HepG2 (cell line): Measurements from ENCODE around the gene PSMA7. TPM values are rescaled to one million over a fixed set of nuclear protein-coding genes. Genes with fewer than 3 reads are reported as not detected.

ENCODE experiments used
- BRD4 ChIP-seq: sonication (generic); formaldehyde crosslinking; IDR thresholded peaks from 2 replicates; pipeline ENCODE4 v1.4.0; 2020; ENCODE audit warnings: missing genetic modification reagents
- CENPX ChIP-seq: sonication (generic); formaldehyde crosslinking; IDR thresholded peaks from 2 replicates; pipeline ENCODE4 v1.9.0; 2021; ENCODE audit warnings: mild to moderate bottlenecking, missing genetic modification reagents, moderate library complexity
- EED ChIP-seq: sonication (generic); formaldehyde crosslinking; IDR thresholded peaks from 2 replicates; pipeline ENCODE4 v1.5.0; 2020; ENCODE audit warnings: mild to moderate bottlenecking, missing genetic modification reagents
- FOXO1 ChIP-seq: sonication (generic); formaldehyde crosslinking; IDR thresholded peaks from 2 replicates; pipeline ENCODE4 v1.4.0; 2020; ENCODE audit warnings: missing genetic modification reagents
- HDAC2 ChIP-seq: sonication (generic); formaldehyde crosslinking; IDR thresholded peaks from 2 replicates; pipeline ENCODE4 v1.4.0; 2020; ENCODE audit warnings: missing genetic modification reagents
- MBNL3 ChIP-seq: fragments of 250-450 bp; sonication (Bioruptor Pico); conservative IDR thresholded peaks from 2 replicates; pipeline ENCODE4 v1.8.0; 2022; ENCODE audit warnings: mild to moderate bottlenecking, inconsistent platforms
- MED13 ChIP-seq: sonication (generic); formaldehyde crosslinking; IDR thresholded peaks from 2 replicates; pipeline ENCODE4 v1.5.0; 2020; ENCODE audit warnings: missing genetic modification reagents
- MEIS1 ChIP-seq: sonication (generic); formaldehyde crosslinking; IDR thresholded peaks from 2 replicates; pipeline ENCODE4 v1.9.0; 2021; ENCODE audit warnings: mild to moderate bottlenecking, missing genetic modification reagents, moderate library complexity, borderline replicate concordance
- RARA ChIP-seq: IDR thresholded peaks from 2 replicates; pipeline ENCODE4 v1.6.1; 2016; ENCODE audit warnings: missing genetic modification reagents, missing compliant biosample characterization
- SETDB1 ChIP-seq: sonication (generic); formaldehyde crosslinking; IDR thresholded peaks from 2 replicates; pipeline ENCODE4 v1.5.1; 2020; ENCODE audit warnings: missing genetic modification reagents, mild to moderate bottlenecking, borderline replicate concordance
- TSC22D2 ChIP-seq: sonication (generic); formaldehyde crosslinking; IDR thresholded peaks from 2 replicates; pipeline ENCODE4 v1.5.1; 2020; ENCODE audit warnings: missing genetic modification reagents, mild to moderate bottlenecking, borderline replicate concordance
- ZFP37 ChIP-seq: sonication (generic); formaldehyde crosslinking; IDR thresholded peaks from 2 replicates; pipeline ENCODE4 v1.4.0; 2020; ENCODE audit warnings: missing genetic modification reagents, borderline replicate concordance
- ZNF10 ChIP-seq: sonication (generic); formaldehyde crosslinking; IDR thresholded peaks from 2 replicates; pipeline ENCODE4 v1.4.0; 2020; ENCODE audit warnings: mild to moderate bottlenecking, low read depth, missing genetic modification reagents, borderline replicate concordance
- ZNF362 ChIP-seq: sonication (generic); formaldehyde crosslinking; IDR thresholded peaks from 2 replicates; pipeline ENCODE4 v1.4.0; 2020; ENCODE audit warnings: missing genetic modification reagents, mild to moderate bottlenecking, borderline replicate concordance
- ZNF550 ChIP-seq: sonication (generic); formaldehyde crosslinking; IDR thresholded peaks from 2 replicates; pipeline ENCODE4 v1.4.0; 2020; ENCODE audit warnings: mild to moderate bottlenecking, missing genetic modification reagents, borderline replicate concordance
- ZNF713 ChIP-seq: sonication (generic); formaldehyde crosslinking; IDR thresholded peaks from 2 replicates; pipeline ENCODE4 v1.4.0; 2020; ENCODE audit warnings: mild to moderate bottlenecking, missing genetic modification reagents
- ZNF83 ChIP-seq: sonication (generic); formaldehyde crosslinking; IDR thresholded peaks from 2 replicates; pipeline ENCODE4 v1.4.0; 2020; ENCODE audit warnings: missing genetic modification reagents, mild to moderate bottlenecking, borderline replicate concordance
- ZNF839 ChIP-seq: sonication (generic); formaldehyde crosslinking; IDR thresholded peaks from 2 replicates; pipeline ENCODE4 v1.4.0; 2020; ENCODE audit warnings: missing genetic modification reagents, mild to moderate bottlenecking, borderline replicate concordance
- ZUFSP ChIP-seq: sonication (generic); formaldehyde crosslinking; IDR thresholded peaks from 2 replicates; pipeline ENCODE4 v1.9.0; 2021; ENCODE audit warnings: missing genetic modification reagents, mild to moderate bottlenecking, borderline replicate concordance
- polyA plus RNA-seq, 8 experiments: library from polyadenylated mRNA; depleted of rRNA in 3 of 8; stranded (reverse) in 7 of 8; unstranded in 1 of 8; fragments of >200 nt; fragmentation: Illumina TruSeq in 4 of 8; extraction: Trizol in 4 of 8; gene quantifications; 2 replicates each; pipeline versions ENCODE4 v1.2.1 to v1.2.3, GENCODE V29; 2011 to 2016; ENCODE audit warnings: low read depth in 4 of 8, missing spikeins in 1 of 8, mixed read lengths in 1 of 8; ENCODE audit not compliant: insufficient read depth in 1 of 8
- total RNA-seq, 5 experiments: library from RNA; depleted of rRNA; stranded (reverse); fragments of >200 nt; fragmentation: Illumina TruSeq; extraction: Trizol; gene quantifications; 2 replicates each; pipeline ENCODE4 v1.2.3, GENCODE V29; 2016; ENCODE audit warnings: low read depth in 1 of 5
- TF ChIP-seq, protein P1 (sequence below): sonication (generic); formaldehyde crosslinking; IDR thresholded peaks from 2 replicates; pipeline ENCODE4; 2020; ENCODE audit warnings: missing genetic modification reagents, mild to moderate bottlenecking, borderline replicate concordance
- TF ChIP-seq, protein P2 (sequence below): sonication (generic); formaldehyde crosslinking; IDR thresholded peaks from 2 replicates; pipeline ENCODE4 v1.4.0; 2020; ENCODE audit warnings: missing genetic modification reagents, borderline replicate concordance

The PSMA7 gene
- total and polyA plus RNA-seq, 2 of the 13 experiments (the other 11 are each of a cell fraction or from before 2014, with no cell fraction given) = 531 to 631 TPM

GRCh38 chr20:62116558-62117361 is 26.4 kb downstream of the PSMA7 start (continued):
- TF ChIP-seq, protein P1, sequence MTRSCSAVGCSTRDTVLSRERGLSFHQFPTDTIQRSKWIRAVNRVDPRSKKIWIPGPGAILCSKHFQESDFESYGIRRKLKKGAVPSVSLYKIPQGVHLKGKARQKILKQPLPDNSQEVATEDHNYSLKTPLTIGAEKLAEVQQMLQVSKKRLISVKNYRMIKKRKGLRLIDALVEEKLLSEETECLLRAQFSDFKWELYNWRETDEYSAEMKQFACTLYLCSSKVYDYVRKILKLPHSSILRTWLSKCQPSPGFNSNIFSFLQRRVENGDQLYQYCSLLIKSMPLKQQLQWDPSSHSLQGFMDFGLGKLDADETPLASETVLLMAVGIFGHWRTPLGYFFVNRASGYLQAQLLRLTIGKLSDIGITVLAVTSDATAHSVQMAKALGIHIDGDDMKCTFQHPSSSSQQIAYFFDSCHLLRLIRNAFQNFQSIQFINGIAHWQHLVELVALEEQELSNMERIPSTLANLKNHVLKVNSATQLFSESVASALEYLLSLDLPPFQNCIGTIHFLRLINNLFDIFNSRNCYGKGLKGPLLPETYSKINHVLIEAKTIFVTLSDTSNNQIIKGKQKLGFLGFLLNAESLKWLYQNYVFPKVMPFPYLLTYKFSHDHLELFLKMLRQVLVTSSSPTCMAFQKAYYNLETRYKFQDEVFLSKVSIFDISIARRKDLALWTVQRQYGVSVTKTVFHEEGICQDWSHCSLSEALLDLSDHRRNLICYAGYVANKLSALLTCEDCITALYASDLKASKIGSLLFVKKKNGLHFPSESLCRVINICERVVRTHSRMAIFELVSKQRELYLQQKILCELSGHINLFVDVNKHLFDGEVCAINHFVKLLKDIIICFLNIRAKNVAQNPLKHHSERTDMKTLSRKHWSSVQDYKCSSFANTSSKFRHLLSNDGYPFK (CRISPR knock-in tag) = no peak
- TF ChIP-seq ZUFSP (no peak), FOXO1 (CRISPR knock-in tag) (no peak), MBNL3 (CRISPR knock-in tag) (no peak), EED (CRISPR knock-in tag) (no peak), ZNF550 (CRISPR knock-in tag) (peak; percentile 44; the same call in 1 of the 2 replicates), HDAC2 (CRISPR knock-in tag) (no peak), ZNF362 (no peak), ZNF83 (CRISPR knock-in tag) (no peak), BRD4 (no peak), ZNF713 (CRISPR knock-in tag) (no peak), ZNF10 (CRISPR knock-in tag) (no peak), TSC22D2 (CRISPR knock-in tag) (no peak), MEIS1 (no peak), RARA (CRISPR knock-in tag) (no peak), MED13 (CRISPR knock-in tag) (no peak), ZNF839 (peak; percentile 57; the same call in 1 of the 2 replicates), CENPX (no peak), ZFP37 (no peak), SETDB1 (CRISPR knock-in tag) (no peak)
- TF ChIP-seq, protein P2, sequence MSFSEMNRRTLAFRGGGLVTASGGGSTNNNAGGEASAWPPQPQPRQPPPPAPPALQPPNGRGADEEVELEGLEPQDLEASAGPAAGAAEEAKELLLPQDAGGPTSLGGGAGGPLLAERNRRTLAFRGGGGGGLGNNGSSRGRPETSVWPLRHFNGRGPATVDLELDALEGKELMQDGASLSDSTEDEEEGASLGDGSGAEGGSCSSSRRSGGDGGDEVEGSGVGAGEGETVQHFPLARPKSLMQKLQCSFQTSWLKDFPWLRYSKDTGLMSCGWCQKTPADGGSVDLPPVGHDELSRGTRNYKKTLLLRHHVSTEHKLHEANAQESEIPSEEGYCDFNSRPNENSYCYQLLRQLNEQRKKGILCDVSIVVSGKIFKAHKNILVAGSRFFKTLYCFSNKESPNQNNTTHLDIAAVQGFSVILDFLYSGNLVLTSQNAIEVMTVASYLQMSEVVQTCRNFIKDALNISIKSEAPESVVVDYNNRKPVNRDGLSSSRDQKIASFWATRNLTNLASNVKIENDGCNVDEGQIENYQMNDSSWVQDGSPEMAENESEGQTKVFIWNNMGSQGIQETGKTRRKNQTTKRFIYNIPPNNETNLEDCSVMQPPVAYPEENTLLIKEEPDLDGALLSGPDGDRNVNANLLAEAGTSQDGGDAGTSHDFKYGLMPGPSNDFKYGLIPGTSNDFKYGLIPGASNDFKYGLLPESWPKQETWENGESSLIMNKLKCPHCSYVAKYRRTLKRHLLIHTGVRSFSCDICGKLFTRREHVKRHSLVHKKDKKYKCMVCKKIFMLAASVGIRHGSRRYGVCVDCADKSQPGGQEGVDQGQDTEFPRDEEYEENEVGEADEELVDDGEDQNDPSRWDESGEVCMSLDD (CRISPR knock-in tag) = no peak
